A673 (cell line): ENCODE measurements around the gene TTLL12. TPM values are rescaled to one million over a fixed set of nuclear protein-coding genes. Genes with fewer than 3 reads are reported as not detected.

Experiments used
- BruUV-seq: library from RNA; stranded (reverse); fragments of 400-500 nt; replicated peaks from 2 replicates; lab custom pipeline; 2021; lab: Mats Ljungman, UMichigan
- CTCF ChIA-PET: fragments of 300-600 bp; sonication (Branson Sonifier 250); formaldehyde crosslinking; loops from one replicate; lab custom pipeline; 2022; ENCODE audit warnings: antibody characterized with exemption; lab: Charles Lee
- POLR2A ChIA-PET: fragments of 300-600 bp; sonication (Branson Sonifier 250); formaldehyde crosslinking; loops from one replicate; lab custom pipeline; 2022; ENCODE audit warnings: antibody characterized with exemption; ENCODE audit not compliant: low non-redundant PET; lab: Charles Lee
- DNase-seq: peaks from one replicate; pipeline ENCODE4 v3.0.0-alpha.2; 2015; ENCODE audit warnings: low spot score
- H3K27ac ChIP-seq: fragments of 200-600 bp; sonication (generic); 2 replicates; pipeline ENCODE4 v1.5.1; 2016; ENCODE audit warnings: mixed run types, low read depth, mild to moderate bottlenecking, mixed read lengths, antibody characterized with exemption, low read length; ENCODE audit not compliant: poor library complexity, severe bottlenecking
- H3K27me3 ChIP-seq: fragments of 200-600 bp; sonication (generic); replicated peaks from 2 replicates; pipeline ENCODE4 v1.6.1; 2017; ENCODE audit warnings: mixed run types, low read depth, mild to moderate bottlenecking, mixed read lengths, antibody characterized with exemption, low read length; ENCODE audit not compliant: insufficient read depth, poor library complexity
- H3K36me3 ChIP-seq: fragments of 200-600 bp; sonication (generic); 2 replicates; pipeline ENCODE4 v1.6.1; 2016; ENCODE audit warnings: mixed run types, mild to moderate bottlenecking, mixed read lengths, antibody characterized with exemption, low read length; ENCODE audit not compliant: insufficient read depth, poor library complexity, severe bottlenecking
- H3K4me1 ChIP-seq: fragments of 200-600 bp; sonication (generic); 2 replicates; pipeline ENCODE4 v1.6.1; 2017; ENCODE audit warnings: mixed run types, mild to moderate bottlenecking, mixed read lengths, antibody characterized with exemption, low read length; ENCODE audit not compliant: insufficient read depth, poor library complexity, severe bottlenecking
- H3K4me3 ChIP-seq: fragments of 200-600 bp; sonication (generic); 2 replicates; pipeline ENCODE4 v1.5.1; 2016; ENCODE audit warnings: low read depth, mixed run types, mild to moderate bottlenecking, mixed read lengths, low read length; ENCODE audit not compliant: poor library complexity, severe bottlenecking
- H3K9me3 ChIP-seq: fragments of 200-600 bp; sonication (generic); 2 replicates; pipeline ENCODE4 v1.6.1; 2016; ENCODE audit warnings: mixed run types, low read depth, mild to moderate bottlenecking, mixed read lengths, antibody characterized with exemption, low read length; ENCODE audit not compliant: poor library complexity, severe bottlenecking
- EZH2 ChIP-seq: fragments of 200-600 bp; sonication (generic); IDR thresholded peaks from 2 replicates; pipeline ENCODE4 v1.6.1; 2017; ENCODE audit warnings: borderline replicate concordance, low read depth, mild to moderate bottlenecking, mixed read lengths, antibody characterized with exemption, low read length; ENCODE audit not compliant: poor library complexity, severe bottlenecking
- intact Hi-C: fragments of 100-400 bp; cut with micrococcal nuclease; formaldehyde crosslinking; loops from one replicate; pipeline ENCODE4 v1.10.0; 2022; ENCODE audit not compliant: unreplicated experiment
- total RNA-seq: library from RNA; stranded (reverse); gene quantifications from 2 replicates; pipeline ENCODE4 v1.2.3, GENCODE V29; 2021
- TF ChIP-seq, protein P1 (sequence below): fragments of 300-800, 200-600 bp; sonication (generic); conservative IDR thresholded peaks from 2 replicates; pipeline ENCODE4 v1.5.1; 2017; ENCODE audit warnings: low read depth, mild to moderate bottlenecking, antibody characterized with exemption, low read length, moderate library complexity, mixed read lengths

The TTLL12 gene
- total RNA-seq, 1 experiment from 2014 or later: 138 TPM

DNA sequence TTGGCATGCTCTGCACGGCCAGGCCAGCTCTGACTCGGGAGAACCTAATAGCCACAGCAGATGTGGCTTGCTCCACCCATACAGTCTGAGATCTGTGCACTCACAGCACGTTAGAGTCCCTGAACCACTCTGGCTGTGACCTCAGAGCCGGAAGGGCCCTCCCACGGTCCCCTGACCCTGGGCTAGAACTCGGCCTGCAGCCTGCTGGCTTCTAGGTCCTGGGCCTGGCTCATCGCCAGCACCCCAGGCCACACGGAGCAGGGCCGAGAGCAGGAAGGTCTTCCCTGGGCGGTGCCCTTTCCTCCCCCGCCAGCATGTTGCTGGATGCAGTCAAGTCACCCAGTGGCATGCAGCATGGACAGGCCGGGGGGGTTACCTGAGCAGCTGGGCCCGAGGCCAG is 35.3 kb upstream of the TTLL12 start:
- Histone ChIP-seq H3K9me3 (no peaks in the 10 kb centered on the region), H3K36me3 (no peaks in the 10 kb centered on the region), H3K27ac (no peak overlapping the region), H3K4me3 (no peak overlapping the region), H3K27me3 (no peaks in the 10 kb centered on the region), H3K4me1 (peaks cover 7% of the 10 kb centered on the region)
- ChIA-PET CTCF (no interaction called here), POLR2A (no interaction called here)
- BruUV-seq: no TSS peak
- no peak for TF ChIP-seq EZH2
- TF ChIP-seq, protein P1, sequence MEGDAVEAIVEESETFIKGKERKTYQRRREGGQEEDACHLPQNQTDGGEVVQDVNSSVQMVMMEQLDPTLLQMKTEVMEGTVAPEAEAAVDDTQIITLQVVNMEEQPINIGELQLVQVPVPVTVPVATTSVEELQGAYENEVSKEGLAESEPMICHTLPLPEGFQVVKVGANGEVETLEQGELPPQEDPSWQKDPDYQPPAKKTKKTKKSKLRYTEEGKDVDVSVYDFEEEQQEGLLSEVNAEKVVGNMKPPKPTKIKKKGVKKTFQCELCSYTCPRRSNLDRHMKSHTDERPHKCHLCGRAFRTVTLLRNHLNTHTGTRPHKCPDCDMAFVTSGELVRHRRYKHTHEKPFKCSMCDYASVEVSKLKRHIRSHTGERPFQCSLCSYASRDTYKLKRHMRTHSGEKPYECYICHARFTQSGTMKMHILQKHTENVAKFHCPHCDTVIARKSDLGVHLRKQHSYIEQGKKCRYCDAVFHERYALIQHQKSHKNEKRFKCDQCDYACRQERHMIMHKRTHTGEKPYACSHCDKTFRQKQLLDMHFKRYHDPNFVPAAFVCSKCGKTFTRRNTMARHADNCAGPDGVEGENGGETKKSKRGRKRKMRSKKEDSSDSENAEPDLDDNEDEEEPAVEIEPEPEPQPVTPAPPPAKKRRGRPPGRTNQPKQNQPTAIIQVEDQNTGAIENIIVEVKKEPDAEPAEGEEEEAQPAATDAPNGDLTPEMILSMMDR: no peak
- no peak for DNase-seq
- intact Hi-C loops: no loop called here

GRCh38 chr22:43220625-43221380 is 33.9 kb upstream of the TTLL12 start:
- Histone ChIP-seq H3K4me3 (no peak overlapping the region), H3K27me3 (no peaks in the 10 kb centered on the region), H3K4me1 (no peaks in the 10 kb centered on the region), H3K27ac (no peak overlapping the region), H3K9me3 (no peaks in the 10 kb centered on the region), H3K36me3 (no peaks in the 10 kb centered on the region)
- intact Hi-C loops: no loop called here
- no peak for DNase-seq
- BruUV-seq: no TSS peak
- ChIA-PET CTCF (no interaction called here), POLR2A (no interaction called here)
- no peak for TF ChIP-seq EZH2
- TF ChIP-seq, protein P1: no peak

DNA sequence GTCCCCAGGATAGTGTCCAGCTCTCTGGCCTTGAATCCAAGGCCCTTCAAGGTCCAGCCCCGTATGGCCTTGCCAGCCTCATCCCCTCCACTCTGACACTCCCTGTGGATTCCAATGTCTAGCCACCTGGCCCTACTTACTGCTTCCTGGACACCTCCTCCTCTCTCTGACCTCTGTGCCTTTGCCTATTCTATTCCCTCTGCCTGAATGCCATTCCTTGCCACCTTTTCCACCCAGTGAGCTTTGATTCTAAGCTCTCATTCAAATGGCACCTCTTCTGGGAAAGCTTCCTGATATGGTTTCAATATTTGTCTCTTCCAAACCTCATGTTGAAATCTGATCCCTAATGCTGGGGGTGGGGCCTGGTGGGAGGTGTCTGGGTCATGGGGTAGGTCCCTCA is 31.9 kb upstream of the TTLL12 start:
- BruUV-seq: no TSS peak
- DNase-seq: no peak
- H3K4me3 ChIP-seq: no peak overlapping the region
- no peaks in the 10 kb centered on the region for H3K9me3 ChIP-seq
- H3K27ac ChIP-seq: no peak overlapping the region
- H3K36me3 ChIP-seq: no peaks in the 10 kb centered on the region
- intact Hi-C loops: no loop called here
- TF ChIP-seq, protein P1: no peak
- TF ChIP-seq EZH2: no peak
- no peaks in the 10 kb centered on the region for H3K4me1 ChIP-seq
- ChIA-PET CTCF (no interaction called here), POLR2A (no interaction called here)
- no peaks in the 10 kb centered on the region for H3K27me3 ChIP-seq
